ENCODE results near the gene CHRD. TPM values are rescaled to one million over a fixed set of nuclear protein-coding genes. Genes with fewer than 3 reads are reported as not detected.

The CHRD gene
- total RNA-seq, 1 donor from 2014 or later, result 7.0 TPM

DNA sequence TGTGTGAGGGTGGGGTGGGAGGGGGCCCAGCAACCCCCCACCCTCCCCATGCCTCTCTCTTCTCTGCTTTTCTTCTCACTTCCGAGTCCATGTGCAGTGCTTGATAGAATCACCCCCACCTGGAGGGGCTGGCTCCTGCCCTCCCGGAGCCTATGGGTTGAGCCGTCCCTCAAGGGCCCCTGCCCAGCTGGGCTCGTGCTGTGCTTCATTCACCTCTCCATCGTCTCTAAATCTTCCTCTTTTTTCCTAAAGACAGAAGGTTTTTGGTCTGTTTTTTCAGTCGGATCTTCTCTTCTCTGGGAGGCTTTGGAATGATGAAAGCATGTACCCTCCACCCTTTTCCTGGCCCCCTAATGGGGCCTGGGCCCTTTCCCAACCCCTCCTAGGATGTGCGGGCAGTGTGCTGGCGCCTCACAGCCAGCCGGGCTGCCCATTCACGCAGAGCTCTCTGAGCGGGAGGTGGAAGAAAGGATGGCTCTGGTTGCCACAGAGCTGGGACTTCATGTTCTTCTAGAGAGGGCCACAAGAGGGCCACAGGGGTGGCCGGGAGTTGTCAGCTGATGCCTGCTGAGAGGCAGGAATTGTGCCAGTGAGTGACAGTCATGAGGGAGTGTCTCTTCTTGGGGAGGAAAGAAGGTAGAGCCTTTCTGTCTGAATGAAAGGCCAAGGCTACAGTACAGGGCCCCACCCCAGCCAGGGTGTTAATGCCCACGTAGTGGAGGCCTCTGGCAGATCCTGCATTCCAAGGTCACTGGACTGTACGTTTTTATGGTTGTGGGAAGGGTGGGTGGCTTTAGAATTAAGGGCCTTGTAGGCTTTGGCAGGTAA lies 34.3 kb upstream of the CHRD start:
- intact Hi-C loops (cut with DNase I), result no loop called here
- no peak for DNase-seq (ENCODE audit: low spot score)

DNA sequence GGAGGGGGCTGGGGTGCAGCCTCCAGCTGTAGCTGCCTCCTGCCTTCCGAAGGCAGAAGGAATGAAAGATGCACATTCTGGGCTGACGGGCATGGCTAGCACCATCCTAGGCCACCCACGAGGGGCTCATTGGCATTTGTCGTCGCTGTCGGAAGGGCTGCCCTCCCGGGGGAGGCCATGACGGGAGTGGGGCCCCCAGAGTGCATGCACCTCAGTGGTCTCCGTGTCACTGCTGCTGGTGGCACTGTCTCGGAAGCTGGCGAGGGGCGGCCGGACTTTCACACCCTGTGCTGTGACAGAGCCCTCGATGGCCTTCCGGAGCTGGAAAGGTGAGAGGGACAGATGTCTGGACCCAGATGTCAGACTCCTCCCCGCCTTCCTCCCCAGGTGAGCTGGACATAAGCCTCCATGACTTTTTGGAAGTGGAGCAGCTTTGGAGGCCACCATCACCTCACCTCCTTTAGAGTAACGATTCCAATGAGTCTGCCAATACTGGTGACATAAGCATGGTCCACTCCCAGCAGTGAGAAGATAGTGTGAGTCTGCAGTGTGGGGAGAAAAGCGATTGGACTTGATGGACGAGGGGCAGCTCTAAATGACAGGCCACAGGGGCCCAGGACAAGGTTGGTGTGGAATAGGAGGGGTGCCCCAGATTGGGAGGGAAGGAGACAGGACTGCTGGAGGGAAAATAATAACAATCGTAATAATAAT lies 33.2 kb upstream of the CHRD start:
- DNase-seq (ENCODE audit: low spot score), result no peak
- intact Hi-C loops (cut with DNase I), result no loop called here

DNA sequence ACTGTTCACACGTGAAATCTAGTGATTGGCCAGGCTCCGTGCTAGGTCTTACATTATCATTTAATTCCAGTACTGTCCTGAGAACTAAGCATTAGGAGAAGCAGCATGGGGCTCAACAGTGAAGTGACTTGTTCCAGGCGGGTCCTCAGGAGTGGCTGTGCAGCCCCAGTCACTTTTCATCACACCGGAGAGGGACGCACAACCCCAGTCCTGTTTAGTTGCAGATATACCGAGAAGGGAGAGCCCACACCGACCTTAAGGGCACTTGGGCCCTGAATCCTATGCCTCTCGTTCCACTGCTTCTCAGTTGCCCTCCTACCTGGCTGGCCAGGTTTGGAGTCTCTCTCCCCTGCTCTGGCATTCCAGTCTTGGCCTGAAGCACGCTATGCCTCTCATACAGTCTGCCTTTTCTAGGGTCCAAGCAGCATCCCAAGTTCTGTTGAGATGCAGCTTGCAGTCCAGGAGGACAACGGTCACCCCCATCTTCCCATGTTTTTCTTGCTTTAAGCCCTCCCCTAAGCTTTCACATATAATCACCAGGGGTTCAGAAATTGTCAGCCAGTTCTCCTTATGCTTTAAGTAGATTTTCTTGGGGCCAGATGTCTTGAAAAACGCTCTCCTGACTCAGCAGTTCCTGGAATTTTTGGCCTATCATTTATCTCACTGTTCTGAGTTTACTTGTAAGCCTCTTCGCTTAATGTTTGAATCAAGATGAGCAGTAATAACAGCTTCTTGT lies 32.4 kb upstream of the CHRD start:
- no peak for DNase-seq (ENCODE audit: low spot score)
- intact Hi-C loops (cut with DNase I), result no loop called here

DNA sequence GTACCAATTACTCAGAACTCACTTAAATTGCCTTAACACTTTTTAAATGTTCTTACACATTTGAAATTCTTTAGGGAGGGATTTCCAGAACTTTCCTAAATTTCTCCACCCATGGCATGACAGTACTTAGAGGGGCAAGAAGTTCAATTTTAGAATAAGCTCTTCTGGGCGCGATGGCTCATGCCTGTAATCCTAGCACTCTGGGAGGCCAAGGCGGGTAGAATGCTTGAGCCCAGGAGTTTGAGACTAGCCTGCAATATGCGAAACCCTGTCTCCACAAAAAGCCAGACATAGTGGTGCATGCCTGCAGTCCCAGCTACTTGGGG lies 31.8 kb upstream of the CHRD start:
- DNase-seq (ENCODE audit: low spot score), result no peak
- intact Hi-C loops (cut with DNase I), result no loop called here

DNA sequence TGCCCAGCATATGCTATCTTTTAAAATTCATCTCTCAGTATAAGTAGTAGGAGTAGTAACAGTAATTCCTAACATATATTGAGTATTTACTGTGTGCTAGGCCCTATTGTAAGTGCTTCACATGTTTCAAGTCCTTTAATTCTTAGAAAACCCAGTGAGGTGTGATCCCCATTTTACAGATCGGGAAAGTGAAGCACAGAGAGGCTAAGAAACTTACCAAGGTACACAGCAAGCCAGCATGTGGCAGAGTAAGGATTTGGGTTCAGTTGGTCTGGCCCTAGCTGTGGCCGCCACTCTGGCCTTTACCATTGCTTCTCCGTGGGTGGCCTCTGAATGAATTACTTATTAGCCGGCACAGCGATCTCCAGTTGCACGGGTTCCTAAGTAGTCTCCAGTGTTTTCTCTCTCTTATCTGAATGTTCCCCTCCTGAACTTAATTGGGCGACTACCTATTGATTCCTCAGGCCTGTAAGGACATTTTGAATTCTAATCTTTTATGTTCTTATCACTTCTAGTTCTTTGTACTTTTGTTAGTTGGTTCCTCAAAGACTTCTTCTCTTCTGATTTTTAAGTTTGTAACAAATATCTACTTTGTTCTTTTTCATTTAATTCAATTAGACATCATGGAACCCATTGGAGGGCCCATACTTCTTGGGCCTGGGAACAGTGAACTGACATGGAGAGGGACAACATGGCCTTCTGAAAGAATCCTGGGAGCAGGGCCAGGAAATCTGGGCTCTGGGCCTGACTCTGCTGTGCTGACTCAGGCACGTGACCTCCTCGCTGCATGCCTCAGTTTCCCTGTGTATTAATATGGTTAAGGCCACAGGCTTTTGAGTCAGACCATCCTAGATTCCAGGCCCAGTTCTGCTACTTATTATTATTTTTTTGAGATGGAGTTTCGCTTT lies 30.0 kb upstream of the CHRD start:
- no peak for DNase-seq (ENCODE audit: low spot score)
- intact Hi-C loops (cut with DNase I), result no loop called here

DNA sequence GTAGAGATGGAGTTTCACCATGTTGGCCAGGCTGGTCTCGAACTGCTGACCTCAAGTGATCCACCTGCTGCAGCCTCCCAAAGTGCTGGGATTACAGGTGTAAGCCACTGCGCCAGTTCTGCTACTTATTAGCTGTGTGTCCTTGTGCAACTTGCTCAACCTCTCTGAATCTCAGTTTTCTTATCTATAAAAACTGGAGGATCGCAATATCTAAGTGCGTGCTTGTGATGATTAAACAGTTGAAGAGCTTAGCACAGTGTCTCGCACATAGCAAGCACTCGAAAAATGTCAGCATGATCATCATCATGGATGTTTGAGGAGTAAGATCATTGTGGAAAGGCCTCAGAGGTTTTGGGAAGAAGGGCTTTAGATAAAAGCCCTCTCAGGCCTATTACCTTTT lies 29.2 kb upstream of the CHRD start:
- DNase-seq (ENCODE audit: low spot score), result no peak
- intact Hi-C loops (cut with DNase I), result no loop called here

DNA sequence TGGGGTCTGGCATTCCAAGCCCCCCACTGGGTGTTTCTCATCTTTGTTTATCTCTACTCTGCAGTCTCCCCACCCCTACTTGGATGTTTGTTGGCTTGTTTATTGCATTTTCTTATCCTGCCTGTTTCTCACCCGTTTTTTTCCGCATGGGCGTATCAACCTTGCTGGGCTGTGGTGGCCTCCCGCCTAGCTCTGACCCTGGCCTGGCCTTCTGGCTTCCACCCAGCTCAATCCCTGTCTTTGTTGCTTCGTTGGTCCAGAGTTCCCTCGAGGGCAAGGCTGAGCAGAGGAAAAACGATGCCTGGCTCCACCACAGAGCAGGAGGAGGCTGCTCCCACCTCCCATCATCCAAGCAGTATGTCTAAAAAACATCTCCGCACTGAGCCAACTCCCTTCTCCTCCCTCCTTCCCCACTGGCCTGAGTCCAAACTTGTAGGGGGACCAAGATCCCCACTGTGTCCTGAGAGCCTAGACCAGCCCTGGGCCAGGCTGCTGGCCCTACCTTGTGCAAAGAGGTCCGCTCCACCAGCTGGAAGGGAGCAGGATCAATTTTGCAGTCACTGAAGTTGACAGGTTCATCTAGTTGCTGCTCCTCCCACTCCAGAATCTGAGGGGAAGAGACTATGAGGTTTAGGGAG lies 28.2 kb upstream of the CHRD start:
- intact Hi-C loops (cut with DNase I), result no loop called here
- no peak for DNase-seq (ENCODE audit: low spot score)

DNA sequence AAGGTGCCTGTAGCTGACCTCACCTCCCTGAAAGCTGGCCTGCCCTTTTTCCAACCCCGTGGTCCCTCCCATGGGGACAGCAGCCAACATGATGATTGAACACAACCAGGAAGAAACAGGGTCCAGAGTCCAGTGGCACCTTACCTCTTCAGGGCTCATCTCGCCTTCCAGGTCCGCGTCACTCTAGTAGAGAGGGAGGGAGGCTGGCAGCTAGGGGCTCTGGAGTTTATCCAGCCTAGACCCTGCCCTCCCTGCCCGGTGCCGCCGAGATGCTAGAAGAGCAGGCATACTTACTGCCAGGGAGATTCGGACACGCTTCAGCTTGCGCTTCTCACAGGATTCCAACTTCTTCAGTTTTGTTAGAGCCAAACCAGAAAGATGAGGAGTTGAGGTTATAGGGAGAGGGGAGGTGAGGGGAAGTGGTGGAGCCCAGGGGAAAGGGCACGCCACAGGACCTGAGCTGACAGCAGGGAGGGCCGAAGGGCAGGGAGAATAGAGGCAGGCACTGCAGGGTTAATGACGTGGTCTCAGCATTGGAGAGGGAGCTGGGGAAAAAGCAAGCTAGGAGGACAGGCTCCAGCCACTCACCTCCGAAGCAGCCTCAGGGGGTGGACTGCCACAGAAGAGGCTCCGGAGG lies 27.6 kb upstream of the CHRD start:
- no peak for DNase-seq (ENCODE audit: low spot score)

DNA sequence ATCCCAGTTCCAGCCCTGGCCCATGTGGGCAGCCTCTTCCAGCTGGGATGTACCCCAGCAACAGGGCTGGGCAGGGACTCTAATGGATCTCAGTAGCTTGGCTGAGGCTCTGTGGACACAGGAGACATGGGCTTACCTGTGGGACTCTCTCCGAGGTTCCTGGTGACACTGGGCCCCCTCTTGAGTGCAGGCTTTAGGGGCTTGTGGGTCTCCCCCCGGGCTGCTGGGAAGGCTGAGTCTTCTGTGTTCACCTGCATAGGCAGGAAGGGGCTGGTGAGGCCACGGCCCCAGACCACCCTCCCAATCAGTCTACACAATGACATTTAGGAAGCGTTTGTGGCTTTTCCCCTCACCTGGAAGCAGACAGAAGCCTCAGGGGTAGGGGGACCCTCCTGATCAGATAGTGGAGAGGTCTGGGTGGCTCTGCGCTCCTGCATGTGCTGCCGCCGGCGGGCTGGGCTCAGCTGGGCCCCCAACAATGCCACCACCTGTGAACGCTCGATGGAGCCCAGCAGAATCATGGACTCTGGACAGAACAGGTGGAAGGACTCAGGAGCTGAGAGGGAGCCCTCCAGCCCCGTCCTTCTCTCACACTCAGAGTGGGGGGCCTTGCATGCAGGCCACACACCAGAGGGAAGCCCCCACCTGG lies 26.8 kb upstream of the CHRD start:
- intact Hi-C loops (cut with DNase I), result no loop called here
- DNase-seq (ENCODE audit: low spot score), result no peak

More for the DNA sequence above, 27.6 kb upstream of the CHRD start:
- intact Hi-C loops (cut with DNase I), result no loop called here

DNA sequence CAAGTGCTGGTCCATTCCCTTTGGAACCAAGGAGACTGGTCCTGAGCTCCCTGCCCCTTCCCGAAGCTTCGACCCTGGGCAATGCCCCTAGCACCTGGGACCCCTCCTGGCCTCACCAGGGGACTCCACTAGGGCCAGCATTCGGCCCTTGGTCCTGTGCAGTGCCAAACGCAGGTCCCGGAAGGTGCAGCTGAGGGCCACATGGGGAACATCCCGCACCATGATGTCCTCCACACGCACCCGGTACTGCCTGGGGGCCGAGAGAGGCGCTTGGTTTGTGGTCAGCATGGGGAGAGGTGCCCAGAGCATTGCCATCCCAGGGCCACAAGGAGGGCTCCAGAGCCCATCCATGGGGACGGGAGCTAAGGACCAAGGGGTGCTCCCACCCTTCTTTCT lies 26.3 kb upstream of the CHRD start:
- intact Hi-C loops (cut with DNase I), result no loop called here
- no peak for DNase-seq (ENCODE audit: low spot score)

DNA sequence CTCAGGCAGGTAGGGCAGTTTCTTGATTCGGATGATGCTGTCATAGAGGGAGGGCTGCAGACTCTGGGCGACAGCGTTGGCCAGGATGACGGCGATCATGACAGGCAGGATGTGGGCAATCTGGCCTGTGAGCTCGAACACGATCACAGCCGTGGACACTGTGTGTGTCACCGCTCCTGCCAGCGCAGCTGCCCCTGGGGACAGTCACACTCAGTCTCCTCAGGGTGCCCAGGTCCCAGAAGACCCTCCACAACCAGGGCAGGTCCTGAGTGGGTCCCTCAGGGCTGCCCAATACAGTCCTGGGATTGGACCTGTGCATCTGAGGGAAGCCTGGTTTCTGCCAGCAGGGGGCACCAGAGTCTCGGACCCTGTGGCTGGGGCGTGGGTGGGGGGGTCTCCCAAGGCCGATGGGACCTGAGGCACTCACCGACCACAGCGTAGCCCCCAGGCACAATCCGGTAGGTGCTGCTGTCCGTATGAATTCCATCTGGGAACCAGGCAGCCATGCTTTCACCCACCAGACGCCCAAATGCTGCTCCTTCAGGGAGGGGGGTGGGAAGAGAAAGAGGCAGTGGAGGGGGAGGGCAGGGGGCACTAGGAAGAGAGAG lies 25.6 kb upstream of the CHRD start:
- intact Hi-C loops (cut with DNase I), result no loop called here
- no peak for DNase-seq (ENCODE audit: low spot score)

DNA sequence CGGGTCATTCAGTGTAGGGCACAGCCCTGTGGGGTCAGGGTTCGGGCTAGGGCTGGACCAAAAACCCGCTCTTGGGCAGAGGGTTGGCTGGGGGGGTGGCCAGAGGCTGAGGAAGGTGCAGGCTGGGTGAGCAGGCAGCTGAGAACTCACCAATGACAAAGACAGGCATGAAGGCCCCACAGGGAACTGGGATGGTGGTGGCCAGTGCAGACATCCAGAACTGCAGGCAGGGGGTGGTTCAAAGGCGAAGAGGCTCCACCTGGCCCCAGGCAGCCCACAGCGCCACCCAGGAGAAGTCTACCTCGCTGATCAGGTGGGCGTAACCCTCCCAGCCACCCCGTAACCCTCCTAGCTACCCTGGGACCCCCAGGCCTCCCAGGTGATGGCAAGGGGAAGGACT lies 25.1 kb upstream of the CHRD start:
- DNase-seq (ENCODE audit: low spot score), result no peak

DNA sequence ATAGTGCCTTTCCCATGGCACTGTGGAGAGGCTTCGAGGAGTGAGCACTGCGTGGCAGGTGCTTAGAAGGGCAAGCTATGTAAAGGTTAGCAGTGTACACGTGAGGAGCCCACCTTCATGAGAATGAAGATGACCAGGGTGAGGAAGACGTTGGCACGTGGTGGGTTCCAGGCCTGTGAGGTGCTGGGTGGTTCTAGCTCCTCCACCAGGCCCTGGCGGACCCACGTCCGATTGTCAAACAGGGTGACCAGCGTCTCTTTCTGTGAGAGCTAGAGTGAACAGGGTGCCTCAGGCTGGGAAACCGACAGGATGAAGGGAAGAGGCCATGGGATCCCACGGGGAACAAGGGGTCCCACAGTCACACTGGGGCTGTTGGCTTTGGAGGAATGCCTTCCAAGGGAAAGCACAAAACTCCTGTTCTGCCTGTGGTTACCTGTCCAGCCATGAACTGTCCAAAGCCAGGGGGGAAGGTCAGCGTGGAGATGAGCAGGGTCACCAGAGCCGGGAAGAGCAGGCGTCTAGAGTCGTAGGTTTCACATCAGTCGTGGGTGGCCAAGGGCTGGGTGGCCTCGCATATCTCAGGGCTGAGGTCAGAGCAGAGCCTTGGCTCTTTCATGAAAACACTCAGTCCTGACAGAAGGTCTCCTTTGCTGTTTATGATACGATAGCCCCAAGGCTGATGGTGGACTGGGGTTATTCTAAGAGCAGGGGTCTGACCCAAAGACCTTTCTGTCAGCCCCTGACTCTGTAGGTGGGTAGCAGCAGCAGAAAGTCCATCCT lies 24.4 kb upstream of the CHRD start:
- no peak for DNase-seq (ENCODE audit: low spot score)
- intact Hi-C loops (cut with DNase I), result no loop called here

More for the DNA sequence above, 25.1 kb upstream of the CHRD start:
- intact Hi-C loops (cut with DNase I), result no loop called here

DNA sequence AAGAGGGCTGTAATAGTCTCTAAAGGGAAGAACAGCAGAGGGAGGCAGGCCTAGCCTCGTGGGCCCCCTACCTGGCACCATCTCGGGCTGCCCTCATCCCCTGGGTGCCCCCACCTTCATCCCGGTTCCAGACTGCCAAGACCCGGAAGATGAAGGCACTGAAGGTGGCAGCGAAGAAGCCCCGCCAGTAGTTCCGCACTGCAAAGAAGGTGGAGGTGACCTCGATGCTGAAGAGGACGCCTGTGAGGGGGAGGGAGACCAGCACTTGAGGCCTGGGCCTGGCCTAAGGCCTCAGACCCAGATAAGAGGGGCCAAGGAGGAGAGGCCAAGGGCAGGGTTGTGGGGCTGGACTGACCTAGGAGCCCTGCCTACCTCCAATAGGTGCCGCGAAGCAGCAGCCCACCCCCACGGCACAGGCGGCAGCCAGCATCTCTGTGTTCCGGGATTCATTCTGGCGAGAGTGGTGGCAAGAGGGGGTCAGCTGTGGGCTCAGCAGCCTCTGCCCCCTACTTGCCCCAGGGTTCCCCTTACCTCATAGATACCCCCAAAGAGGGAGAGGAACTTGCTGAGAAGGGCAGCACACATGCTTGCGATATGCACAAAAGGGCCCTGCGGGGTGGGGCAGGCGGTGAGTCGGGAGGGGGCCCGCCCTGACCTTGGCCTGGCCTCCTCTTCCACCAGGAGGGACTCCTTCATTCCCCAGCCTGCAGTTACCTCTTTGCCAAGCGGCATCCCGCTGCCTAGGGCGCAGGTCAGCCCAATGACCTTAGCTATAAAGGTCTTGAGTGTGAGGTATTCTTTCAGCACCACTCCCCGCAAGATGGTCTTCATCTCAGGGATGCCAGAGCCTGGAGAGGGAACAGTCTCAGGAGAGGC lies 22.4 kb upstream of the CHRD start:
- intact Hi-C loops (cut with DNase I), result no loop called here
- no peak for DNase-seq (ENCODE audit: low spot score)

DNA sequence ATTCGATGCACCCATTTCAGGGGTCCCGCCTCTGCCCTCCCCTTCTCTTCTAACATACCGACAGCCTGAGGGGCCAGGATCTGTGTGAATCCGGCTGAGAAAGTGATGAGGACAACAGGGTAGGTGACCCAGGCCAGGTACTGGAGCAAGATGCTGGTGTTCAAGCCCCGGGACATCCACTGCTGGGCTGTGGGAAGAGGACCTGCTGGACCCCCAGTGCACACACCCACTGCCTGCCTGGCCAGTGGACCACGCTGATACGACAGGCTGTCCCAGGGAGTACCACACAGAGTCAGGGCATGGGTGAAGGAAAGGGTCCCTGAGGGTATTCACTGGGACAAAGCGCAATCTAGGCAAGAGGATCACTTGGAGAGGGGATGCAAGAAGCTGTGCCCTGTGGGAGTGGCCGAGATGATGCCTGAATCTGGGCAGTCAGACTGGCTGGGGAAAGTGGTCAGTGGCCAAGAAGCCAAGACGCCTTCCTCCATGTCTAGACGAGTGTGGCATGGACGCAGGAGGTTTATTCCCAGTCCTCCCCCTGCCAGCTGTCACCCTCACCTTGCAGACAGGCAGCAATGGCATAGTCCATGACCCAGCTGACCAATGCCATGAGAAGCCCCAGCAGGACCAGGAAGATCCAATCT lies 21.6 kb upstream of the CHRD start:
- DNase-seq (ENCODE audit: low spot score), result no peak
- intact Hi-C loops (cut with DNase I), result no loop called here

DNA sequence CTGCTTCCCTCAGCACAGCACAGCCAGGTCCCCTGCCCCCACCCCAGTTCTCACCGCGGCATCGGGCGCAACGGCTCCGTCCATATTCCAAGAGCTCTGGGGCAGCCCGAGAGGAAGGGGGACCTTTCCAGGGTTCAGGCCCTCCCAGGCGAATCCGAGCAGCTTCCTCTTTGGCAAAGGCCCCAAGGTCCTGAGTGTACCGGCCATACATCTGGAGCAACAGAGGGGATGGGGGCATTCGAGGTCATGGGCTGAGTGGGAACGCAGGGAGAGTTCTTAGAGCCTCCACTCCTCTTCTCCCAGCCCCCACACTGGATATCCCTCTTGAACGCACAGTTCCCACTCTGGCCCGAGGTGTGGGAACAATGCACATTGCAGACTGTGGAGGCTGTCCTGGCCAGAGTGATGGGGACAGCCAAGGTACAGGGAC lies 20.9 kb upstream of the CHRD start:
- intact Hi-C loops (cut with DNase I), result no loop called here
- DNase-seq (ENCODE audit: low spot score), result no peak

Data from cardiac septum (tissue), 1 donor.